Endothelial cell of umbilical vein (primary cell): ENCODE measurements around the gene SLC6A9.

Experiments
- CTCF ChIP-seq, 2 donors: IDR thresholded peaks; 1 replicate in 1 of 2; 2 replicates in 1 of 2; pipeline ENCODE4 v1.5.1; 2011; ENCODE audit warnings: low read length in 2 of 2, mild to moderate bottlenecking in 2 of 2, moderate library complexity in 2 of 2, control low read depth in 1 of 2, inconsistent platforms in 1 of 2, low read depth in 1 of 2; ENCODE audit not compliant: insufficient read depth in 1 of 2; ENCODE audit errors: extremely low read depth in 1 of 2
- EZH2 ChIP-seq: IDR thresholded peaks from 2 replicates; pipeline ENCODE4 v1.6.1; 2012; ENCODE audit warnings: borderline replicate concordance, low read depth, mild to moderate bottlenecking, moderate library complexity, low read length, inconsistent platforms; ENCODE audit not compliant: severe bottlenecking
- FOS ChIP-seq: IDR thresholded peaks from 2 replicates; pipeline ENCODE4 v1.6.1; 2011; ENCODE audit warnings: mild to moderate bottlenecking, low read length, moderate library complexity, borderline replicate concordance; ENCODE audit not compliant: insufficient read depth
- MAX ChIP-seq: IDR thresholded peaks from 2 replicates; pipeline ENCODE4 v1.6.1; 2011; ENCODE audit not compliant: insufficient read depth, insufficient read length
- POLR2A ChIP-seq: IDR thresholded peaks from 2 replicates; pipeline ENCODE4 v1.6.1; 2012; ENCODE audit warnings: low read depth, mild to moderate bottlenecking, control low read depth, low read length

GRCh38 chr1:44053394-44053793 lies 22.1 kb upstream of the SLC6A9 start:
- TF ChIP-seq CTCF (IDR thresholded peaks at IDR 0.05; ENCODE audit: extremely low read depth in 1 of 2, insufficient read depth in 1 of 2, low read depth in 1 of 2, low read length in 2 of 2): no peak
- TF ChIP-seq POLR2A: no peak
- no peak for TF ChIP-seq MAX
- TF ChIP-seq FOS: no peak
- no peak for TF ChIP-seq EZH2
